WTC11 (cell line): ENCODE data around the gene SPINK1.

ENCODE experiments used
- CBFB ChIP-seq: sonication (generic); formaldehyde crosslinking; IDR thresholded peaks from 2 replicates; pipeline ENCODE4 v1.8.1; 2022; ENCODE audit warnings: mild to moderate bottlenecking, low read depth, missing genetic modification reagents
- FOXJ3 ChIP-seq: sonication (generic); formaldehyde crosslinking; IDR thresholded peaks from 2 replicates; pipeline ENCODE4 v1.9.0; 2021; ENCODE audit warnings: missing genetic modification reagents, mild to moderate bottlenecking, borderline replicate concordance
- FOXP4 ChIP-seq: sonication (generic); formaldehyde crosslinking; IDR thresholded peaks from 2 replicates; pipeline ENCODE4 v1.8.0; 2022; ENCODE audit warnings: mild to moderate bottlenecking, missing genetic modification reagents
- JUN ChIP-seq: sonication (generic); formaldehyde crosslinking; IDR thresholded peaks from 2 replicates; pipeline ENCODE4 v1.8.0; 2023; ENCODE audit warnings: mild to moderate bottlenecking, missing genetic modification reagents
- NR2C2 ChIP-seq: sonication (generic); formaldehyde crosslinking; IDR thresholded peaks from 2 replicates; pipeline ENCODE4 v1.8.0; 2022; ENCODE audit warnings: mild to moderate bottlenecking, missing genetic modification reagents
- TEAD4 ChIP-seq: sonication (generic); formaldehyde crosslinking; IDR thresholded peaks from 2 replicates; pipeline ENCODE4 v1.8.0; 2022; ENCODE audit warnings: mild to moderate bottlenecking, missing genetic modification reagents
- USF1 ChIP-seq: sonication (generic); formaldehyde crosslinking; IDR thresholded peaks from 2 replicates; pipeline ENCODE4 v1.8.0; 2022; ENCODE audit warnings: mild to moderate bottlenecking, missing genetic modification reagents
- ZBTB43 ChIP-seq: sonication (generic); formaldehyde crosslinking; IDR thresholded peaks from 2 replicates; pipeline ENCODE4 v1.8.1; 2023; ENCODE audit warnings: mild to moderate bottlenecking, missing genetic modification reagents
- ZNF121 ChIP-seq: sonication (generic); formaldehyde crosslinking; IDR thresholded peaks from 2 replicates; pipeline ENCODE4 v1.8.0; 2023; ENCODE audit warnings: missing genetic modification reagents
- ZNF263 ChIP-seq: sonication (generic); formaldehyde crosslinking; IDR thresholded peaks from 2 replicates; pipeline ENCODE4 v1.8.1; 2022; ENCODE audit warnings: low read depth, mild to moderate bottlenecking, moderate library complexity, missing genetic modification reagents
- ZNF317 ChIP-seq: sonication (generic); formaldehyde crosslinking; IDR thresholded peaks from 2 replicates; pipeline ENCODE4 v1.8.1; 2023; ENCODE audit warnings: low read depth, mild to moderate bottlenecking, moderate library complexity, missing genetic modification reagents, borderline replicate concordance
- TF ChIP-seq, protein P1 (sequence below): fragments of 200-600 bp; IDR thresholded peaks from 2 replicates; pipeline ENCODE4 v1.8.0; 2022; ENCODE audit warnings: antibody characterized with exemption

- TF ChIP-seq TEAD4 (CRISPR knock-in tag) (no peak), FOXJ3 (CRISPR knock-in tag) (no peak), FOXP4 (CRISPR knock-in tag) (no peak), ZBTB43 (CRISPR knock-in tag) (no peak), ZNF263 (no peak), JUN (CRISPR knock-in tag) (no peak), ZNF121 (CRISPR knock-in tag) (no peak), USF1 (CRISPR knock-in tag) (no peak), ZNF317 (no peak), CBFB (CRISPR knock-in tag) (no peak), NR2C2 (CRISPR knock-in tag) (no peak)
- TF ChIP-seq, protein P1, sequence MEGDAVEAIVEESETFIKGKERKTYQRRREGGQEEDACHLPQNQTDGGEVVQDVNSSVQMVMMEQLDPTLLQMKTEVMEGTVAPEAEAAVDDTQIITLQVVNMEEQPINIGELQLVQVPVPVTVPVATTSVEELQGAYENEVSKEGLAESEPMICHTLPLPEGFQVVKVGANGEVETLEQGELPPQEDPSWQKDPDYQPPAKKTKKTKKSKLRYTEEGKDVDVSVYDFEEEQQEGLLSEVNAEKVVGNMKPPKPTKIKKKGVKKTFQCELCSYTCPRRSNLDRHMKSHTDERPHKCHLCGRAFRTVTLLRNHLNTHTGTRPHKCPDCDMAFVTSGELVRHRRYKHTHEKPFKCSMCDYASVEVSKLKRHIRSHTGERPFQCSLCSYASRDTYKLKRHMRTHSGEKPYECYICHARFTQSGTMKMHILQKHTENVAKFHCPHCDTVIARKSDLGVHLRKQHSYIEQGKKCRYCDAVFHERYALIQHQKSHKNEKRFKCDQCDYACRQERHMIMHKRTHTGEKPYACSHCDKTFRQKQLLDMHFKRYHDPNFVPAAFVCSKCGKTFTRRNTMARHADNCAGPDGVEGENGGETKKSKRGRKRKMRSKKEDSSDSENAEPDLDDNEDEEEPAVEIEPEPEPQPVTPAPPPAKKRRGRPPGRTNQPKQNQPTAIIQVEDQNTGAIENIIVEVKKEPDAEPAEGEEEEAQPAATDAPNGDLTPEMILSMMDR, result no peak
These were observed 49.1 kb downstream of the SPINK1 start, which contains the start of gene JAKMIP2 for GRCh38 chr5:147782110-147783028.
